B cell (primary cell): ENCODE measurements around the gene CDKAL1. TPM values are rescaled to one million over a fixed set of nuclear protein-coding genes. Genes with fewer than 3 reads are reported as not detected.

Experiments
- ATAC-seq: fragments of 200-7000 bp; cut with Tn5 transposase; one replicate; pipeline ENCODE4 v1.10.0; 2021; ENCODE audit warnings: low read depth, mild to moderate bottlenecking, moderate number of reproducible peaks, moderate library complexity
- CTCF ChIA-PET: fragments of 350-600 bp; sonication (Branson Sonifier 250); formaldehyde crosslinking; loops from one replicate; lab custom pipeline; 2021; ENCODE audit warnings: antibody characterized with exemption, inconsistent platforms; lab: Charles Lee
- POLR2A ChIA-PET: fragments of 350-600 bp; sonication (Branson Sonifier 250); formaldehyde crosslinking; loops from one replicate; lab custom pipeline; 2021; ENCODE audit warnings: antibody characterized with exemption; lab: Charles Lee
- DNase-seq: peaks from one replicate; pipeline ENCODE4 v3.0.0; 2013
- H2AFZ ChIP-seq: 2 replicates; pipeline ENCODE4 v1.6.1; 2012; ENCODE audit warnings: mild to moderate bottlenecking, low read depth, low read length; ENCODE audit not compliant: insufficient read depth, poor library complexity, severe bottlenecking
- H3K27ac ChIP-seq, 2 donors: 1 replicate in 1 of 2; 2 replicates in 1 of 2; pipeline ENCODE4 v1.5.1; 2012 to 2013; ENCODE audit warnings: low read length in 2 of 2, mild to moderate bottlenecking in 2 of 2, moderate library complexity in 1 of 2
- H3K27me3 ChIP-seq, 4 experiments: fragments of 200-600 bp in 1 of 4; sonication (generic) in 1 of 4; replicated peaks in 1 of 4; 1 replicate in 2 of 4; 2 replicates in 2 of 4; pipeline versions ENCODE4 v1.6.1 to v1.7.0; 2013 to 2016; ENCODE audit warnings: low read length in 3 of 4, mild to moderate bottlenecking in 2 of 4, mixed read lengths in 1 of 4, moderate library complexity in 1 of 4; ENCODE audit not compliant: insufficient read depth in 4 of 4, control insufficient read depth in 3 of 4; ENCODE audit errors: control extremely low read depth in 1 of 4
- H3K36me3 ChIP-seq, 2 experiments: replicated peaks in 1 of 2; 1 replicate in 1 of 2; 2 replicates in 1 of 2; pipeline versions ENCODE4 v1.6.1 to v1.7.1; 2013; ENCODE audit warnings: low read length in 1 of 2; ENCODE audit not compliant: insufficient read depth in 2 of 2, control insufficient read depth in 1 of 2; ENCODE audit errors: control extremely low read depth in 1 of 2, extremely low read depth in 1 of 2
- H3K4me1 ChIP-seq, 2 donors: fragments of 200-600 bp in 1 of 2; sonication (generic) in 1 of 2; 1 replicate in 1 of 2; 2 replicates in 1 of 2; pipeline versions ENCODE4 v1.5.1 to v1.6.1; 2013 to 2017; ENCODE audit warnings: low read length in 2 of 2; ENCODE audit not compliant: control insufficient read depth in 2 of 2, insufficient read depth in 2 of 2
- H3K4me2 ChIP-seq: replicated peaks from 2 replicates; pipeline ENCODE3; 2012; ENCODE audit warnings: mild to moderate bottlenecking, low read depth, low read length; ENCODE audit not compliant: poor library complexity, severe bottlenecking
- H3K4me3 ChIP-seq, 5 experiments: fragments of 200-600 bp in 1 of 5; sonication (generic) in 1 of 5; 1 replicate in 3 of 5; 2 replicates in 2 of 5; pipeline versions ENCODE4 v1.5.1 to v1.7.0; 2011 to 2016; ENCODE audit warnings: low read length in 4 of 5, mild to moderate bottlenecking in 4 of 5, low read depth in 2 of 5, control low read depth in 1 of 5, moderate library complexity in 1 of 5; ENCODE audit not compliant: insufficient read depth in 1 of 5; ENCODE audit errors: control extremely low read depth in 1 of 5, extremely low read depth in 1 of 5
- H3K79me2 ChIP-seq: fragments of 200-600 bp; sonication (generic); one replicate; pipeline ENCODE4 v1.6.0; 2016; ENCODE audit warnings: low read length; ENCODE audit not compliant: control insufficient read depth, insufficient read depth
- H3K9ac ChIP-seq: fragments of 200-600 bp; sonication (generic); 2 replicates; pipeline ENCODE4 v1.6.1; 2017; ENCODE audit warnings: mild to moderate bottlenecking, low read length, moderate library complexity
- H3K9me3 ChIP-seq, 3 donors: one replicate each; pipeline versions ENCODE4 v1.6.1 to v1.7.1; 2013; ENCODE audit warnings: low read length in 2 of 3; ENCODE audit not compliant: control insufficient read depth in 2 of 3, insufficient read depth in 1 of 3; ENCODE audit errors: control extremely low read depth in 1 of 3
- H4K20me1 ChIP-seq: 2 replicates; pipeline ENCODE4 v1.6.0; 2012; ENCODE audit warnings: mild to moderate bottlenecking, low read length; ENCODE audit not compliant: insufficient read depth, control insufficient read depth, poor library complexity, severe bottlenecking
- H3K27ac Mint-ChIP-seq: one replicate; pipeline ENCODE4 v1.8.0; 2021; ENCODE audit warnings: mixed read lengths
- H3K27me3 Mint-ChIP-seq: one replicate; pipeline ENCODE4 v1.8.0; 2021; ENCODE audit warnings: mixed read lengths
- H3K4me1 Mint-ChIP-seq: one replicate; pipeline ENCODE4 v1.8.0; 2021; ENCODE audit warnings: mixed read lengths
- H3K4me3 Mint-ChIP-seq: one replicate; pipeline ENCODE4 v1.8.0; 2021; ENCODE audit warnings: mixed read lengths
- H3K9me3 Mint-ChIP-seq: one replicate; pipeline ENCODE4 v1.8.0; 2022; ENCODE audit warnings: mixed read lengths; ENCODE audit not compliant: insufficient read depth
- CTCF ChIP-seq: fragments of 200-600 bp; IDR thresholded peaks from one replicate; pipeline ENCODE4 v1.8.0; 2022; ENCODE audit warnings: antibody characterized with exemption, mild to moderate bottlenecking
- EZH2 ChIP-seq: IDR thresholded peaks from 2 replicates; pipeline ENCODE4 v1.6.1; 2012; ENCODE audit warnings: borderline replicate concordance, low read depth, mild to moderate bottlenecking, moderate library complexity, low read length; ENCODE audit not compliant: insufficient read depth, poor library complexity, severe bottlenecking
- WGBS: methylation state at CpG from one replicate; pipeline ENCODE4 v1.1.5; 2013; ENCODE audit warnings: missing lambda C conversion rate; ENCODE audit not compliant: insufficient coverage; 5-methylcytosine and 5-hydroxymethylcytosine counted together
- intact Hi-C: fragments of 100-400 bp; cut with micrococcal nuclease; formaldehyde crosslinking; loops from one replicate; pipeline ENCODE4 v1.10.0; 2022
- polyA plus RNA-seq: library from polyadenylated mRNA; depleted of rRNA; stranded (reverse); fragments of >200 nt; gene quantifications from 2 replicates; pipeline ENCODE4 v1.2.3, GENCODE V29; 2012
- total RNA-seq, 2 donors: library from RNA; stranded (reverse); fragments of 120-200 nt in 1 of 2; gene quantifications; 1 replicate in 1 of 2; 2 replicates in 1 of 2; pipeline versions ENCODE4 v1.2.3 to v1.2.4, GENCODE V29; 2013 to 2022

Gene CDKAL1
- total and polyA plus RNA-seq, 2 donors (not counting 1 experiment from before 2014, with no cell fraction given) = 6.1 to 33.3 TPM

GRCh38 chr6:20775981-20776380, 241.7 kb downstream of the CDKAL1 start:
- Histone ChIP-seq H3K9ac (no peak overlapping the region), H3K36me3 (peaks cover 2 to 10% of the 10 kb centered on the region in 2 experiments), H3K4me1 (no peaks in the 10 kb centered on the region), H3K9me3 (no peaks in the 10 kb centered on the region), H4K20me1 (no peaks in the 10 kb centered on the region), H3K79me2 (no peaks in the 10 kb centered on the region), H2AFZ (no peak overlapping the region), H3K27me3 (no peaks in the 10 kb centered on the region), H3K27ac (no peak overlapping the region), H3K4me2 (no peak overlapping the region), H3K4me3 (no peak overlapping the region)
- no peak overlapping the region for H3K27ac Mint-ChIP-seq
- TF ChIP-seq EZH2 = no peak
- no peak for TF ChIP-seq CTCF
- intact Hi-C loops = no loop called here
- no peaks in the 10 kb centered on the region for H3K27me3 Mint-ChIP-seq
- DNase-seq = no peak
- POLR2A ChIA-PET = no interaction called here
- no CpG with 5 or more reads among the region's 1 CpG for WGBS
- ATAC-seq = no peak
- no peak overlapping the region for H3K4me3 Mint-ChIP-seq
- H3K9me3 Mint-ChIP-seq = no peaks in the 10 kb centered on the region
- H3K4me1 Mint-ChIP-seq = no peaks in the 10 kb centered on the region
- CTCF ChIA-PET = no interaction called here

- Mint-ChIP-seq H3K4me3 (no peak overlapping the region), H3K4me1 (no peaks in the 10 kb centered on the region), H3K9me3 (no peaks in the 10 kb centered on the region), H3K27ac (no peak overlapping the region), H3K27me3 (no peaks in the 10 kb centered on the region)
- Histone ChIP-seq H3K9ac (no peak overlapping the region), H3K4me2 (no peak overlapping the region), H4K20me1 (no peaks in the 10 kb centered on the region), H3K4me1 (no peaks in the 10 kb centered on the region), H3K27ac (no peak overlapping the region), H3K36me3 (peaks cover 4 to 8% of the 10 kb centered on the region in 2 experiments), H3K79me2 (no peaks in the 10 kb centered on the region), H3K27me3 (no peaks in the 10 kb centered on the region), H3K9me3 (no peaks in the 10 kb centered on the region), H2AFZ (no peak overlapping the region), H3K4me3 (no peak overlapping the region)
- ChIA-PET CTCF (no interaction called here), POLR2A (no interaction called here)
- intact Hi-C loops = no loop called here
- TF ChIP-seq CTCF (no peak), EZH2 (no peak)
- DNase-seq (no peak), ATAC-seq (no peak)
Measured at GRCh38 chr6:20777801-20778200, 243.5 kb downstream of the CDKAL1 start.
